Body of pancreas (tissue), 4 donors: ENCODE results near the gene TWF2.

Experiments used
- POLR2A ChIP-seq, 3 donors: fragments of 450-650 bp; IDR thresholded peaks; one replicate each; pipeline ENCODE4 v1.6.1; 2016; ENCODE audit warnings: antibody characterized with exemption in 3 of 3, mild to moderate bottlenecking in 2 of 3
- TF ChIP-seq, protein P1 (sequence below), 7 experiments: fragments of 450-650 bp in 4 of 7; fragments of 200-600 bp in 3 of 7; sonication (generic) in 3 of 7; IDR thresholded peaks; one replicate each; pipeline ENCODE4 v1.5.1; 2016 to 2019; ENCODE audit warnings: antibody characterized with exemption in 7 of 7

DNA sequence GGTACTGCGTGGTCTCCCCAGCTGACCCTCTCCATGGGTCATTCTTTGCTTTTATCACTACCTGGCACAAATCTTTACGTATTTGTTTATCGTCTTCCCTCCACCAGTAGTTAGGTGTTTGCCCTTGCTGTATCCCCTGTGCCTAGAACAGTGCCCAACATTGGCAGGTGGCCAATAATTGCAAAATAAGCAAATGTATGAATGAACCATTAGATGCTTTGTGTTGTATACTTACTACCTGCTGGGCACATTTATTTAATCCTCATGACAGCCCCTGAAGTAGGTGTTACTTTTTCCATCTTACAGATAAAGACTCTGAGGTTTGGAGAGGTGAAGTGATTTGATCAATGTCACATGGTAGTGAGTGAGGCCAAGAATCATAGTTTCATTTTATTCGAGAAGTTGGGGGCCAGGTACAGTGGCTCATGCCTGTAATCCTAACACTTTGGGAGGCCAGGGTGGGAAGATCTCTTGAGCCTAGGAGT lies 2.0 kb upstream of the TWF2 start:
- TF ChIP-seq, protein P1, sequence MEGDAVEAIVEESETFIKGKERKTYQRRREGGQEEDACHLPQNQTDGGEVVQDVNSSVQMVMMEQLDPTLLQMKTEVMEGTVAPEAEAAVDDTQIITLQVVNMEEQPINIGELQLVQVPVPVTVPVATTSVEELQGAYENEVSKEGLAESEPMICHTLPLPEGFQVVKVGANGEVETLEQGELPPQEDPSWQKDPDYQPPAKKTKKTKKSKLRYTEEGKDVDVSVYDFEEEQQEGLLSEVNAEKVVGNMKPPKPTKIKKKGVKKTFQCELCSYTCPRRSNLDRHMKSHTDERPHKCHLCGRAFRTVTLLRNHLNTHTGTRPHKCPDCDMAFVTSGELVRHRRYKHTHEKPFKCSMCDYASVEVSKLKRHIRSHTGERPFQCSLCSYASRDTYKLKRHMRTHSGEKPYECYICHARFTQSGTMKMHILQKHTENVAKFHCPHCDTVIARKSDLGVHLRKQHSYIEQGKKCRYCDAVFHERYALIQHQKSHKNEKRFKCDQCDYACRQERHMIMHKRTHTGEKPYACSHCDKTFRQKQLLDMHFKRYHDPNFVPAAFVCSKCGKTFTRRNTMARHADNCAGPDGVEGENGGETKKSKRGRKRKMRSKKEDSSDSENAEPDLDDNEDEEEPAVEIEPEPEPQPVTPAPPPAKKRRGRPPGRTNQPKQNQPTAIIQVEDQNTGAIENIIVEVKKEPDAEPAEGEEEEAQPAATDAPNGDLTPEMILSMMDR (IDR thresholded peaks at IDR 0.05), result no peak
- TF ChIP-seq POLR2A (IDR thresholded peaks at IDR 0.05), result no peak
